Limb (tissue), 2 donors: ENCODE results near the gene APCDD1.
A peak's percentile ranks its signal among the peaks of the same experiment; 100 is the strongest.
"Not testable (repeated sequence)": the region's sequence is repeated elsewhere in the genome, so short reads cannot be mapped to it uniquely, and the experiment has no call there.

Experiments
- DNase-seq, 2 donors: peaks; one replicate each; pipeline ENCODE4 v3.0.0-alpha.2; 2016; ENCODE audit errors: extremely low spot score in 2 of 2

The APCDD1 gene

GRCh38 chr18:10490401-10491165 is 36.1 kb downstream of the APCDD1 start:
- DNase-seq, result no peak

DNA sequence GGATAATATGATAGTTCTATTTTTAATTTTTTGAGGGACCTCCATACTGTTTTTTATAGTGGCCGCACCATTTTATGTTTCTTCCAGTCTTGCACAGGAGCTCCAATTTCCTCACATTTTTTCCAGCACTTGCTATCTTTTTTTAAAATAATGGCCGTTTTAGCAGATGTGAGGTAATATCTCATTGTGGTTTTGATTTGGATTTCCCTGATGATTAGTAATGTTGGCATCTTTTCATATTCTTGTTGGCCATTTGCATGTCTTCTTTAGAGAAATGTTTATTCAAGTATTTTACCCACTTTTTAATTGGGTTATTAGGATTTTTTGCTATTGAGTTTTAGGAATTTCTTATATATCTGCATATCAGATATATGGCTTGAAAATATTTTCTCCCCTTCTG is 41.5 kb downstream of the APCDD1 start:
- DNase-seq, result no peak

- no peak for DNase-seq
These were observed 42.8 kb downstream of the APCDD1 start for GRCh38 chr18:10497206-10497749.

- no peak for DNase-seq
These were observed 44.8 kb downstream of the APCDD1 start for GRCh38 chr18:10499230-10499629.

DNA sequence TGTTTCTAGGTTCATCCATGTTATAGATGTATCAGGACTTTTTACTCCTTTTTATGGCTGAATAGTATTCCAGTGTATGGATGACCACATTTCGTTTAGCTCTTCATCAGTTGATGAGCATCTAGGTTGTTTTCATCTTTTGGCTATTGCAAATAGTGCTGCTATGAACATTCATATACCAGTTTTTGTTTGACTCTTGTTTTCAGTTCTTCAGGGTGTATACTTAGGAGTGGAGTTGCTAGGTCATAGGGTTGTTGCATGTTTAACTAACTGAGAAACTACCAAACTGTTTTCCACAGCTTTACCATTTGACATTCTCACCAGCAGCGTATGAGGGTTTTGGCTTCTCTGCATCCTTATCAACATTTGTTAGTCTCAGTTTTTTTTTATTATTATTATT is 45.6 kb downstream of the APCDD1 start:
- no peak for DNase-seq

GRCh38 chr18:10504723-10505122 is 50.3 kb downstream of the APCDD1 start:
- DNase-seq, result no peak

DNA sequence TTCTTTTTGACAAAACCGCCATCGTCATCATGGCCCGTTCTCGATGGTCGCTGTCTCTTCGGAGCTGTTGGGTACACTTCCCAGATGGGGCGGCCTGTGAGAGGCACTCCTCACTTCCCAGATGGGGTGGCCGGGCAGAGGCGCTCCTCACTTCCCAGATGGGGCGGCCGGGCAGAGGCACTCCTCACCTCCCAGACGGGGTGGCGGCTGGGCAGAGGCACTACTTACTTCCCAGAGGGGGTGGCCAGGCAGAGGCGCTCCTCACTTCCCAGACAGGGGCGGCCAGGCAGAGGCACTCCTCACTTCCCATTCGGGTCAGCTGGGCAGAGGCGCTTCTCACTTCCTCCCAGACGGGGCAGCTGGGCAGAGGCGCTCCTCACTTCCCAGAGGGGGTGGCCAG is 51.5 kb downstream of the APCDD1 start:
- DNase-seq, result not testable (repeated sequence)

DNA sequence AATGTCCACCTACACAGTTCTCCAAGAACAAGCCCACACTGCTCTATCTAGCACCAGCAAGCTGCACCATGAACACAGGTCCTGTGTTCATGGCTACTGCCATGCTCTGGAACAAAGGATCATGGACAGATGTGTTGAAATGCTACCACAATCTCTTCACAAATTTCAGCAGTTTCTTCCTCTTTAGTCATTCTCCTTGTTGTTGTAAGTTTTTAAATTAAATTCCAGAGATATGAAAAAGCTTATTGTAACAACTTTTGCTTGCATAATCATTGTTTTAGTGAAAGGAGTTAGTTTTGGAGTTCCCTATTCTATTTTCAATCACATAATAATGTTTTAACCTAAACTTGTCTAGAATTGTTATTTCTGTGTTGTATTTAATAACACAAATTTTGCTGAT is 54.2 kb downstream of the APCDD1 start:
- no peak for DNase-seq

DNA sequence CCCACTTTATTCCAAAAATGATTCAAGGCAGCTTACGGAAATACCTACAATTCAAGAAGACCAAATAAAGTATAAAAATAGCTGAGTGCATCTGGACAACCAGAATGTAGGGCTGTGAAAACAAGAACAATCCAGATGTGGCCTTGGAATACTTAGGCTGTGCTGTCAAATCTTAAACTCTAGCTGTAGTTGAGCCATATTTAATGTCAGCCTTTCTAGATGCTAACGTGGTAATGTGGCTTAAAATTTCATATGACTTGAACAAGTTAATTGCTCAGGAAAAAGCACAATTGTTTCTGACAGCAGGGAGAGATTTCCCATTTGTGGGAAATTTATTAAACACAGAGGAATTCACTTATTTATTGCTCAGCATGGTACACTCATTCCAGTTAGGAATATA is 56.8 kb downstream of the APCDD1 start:
- DNase-seq, result no peak

DNA sequence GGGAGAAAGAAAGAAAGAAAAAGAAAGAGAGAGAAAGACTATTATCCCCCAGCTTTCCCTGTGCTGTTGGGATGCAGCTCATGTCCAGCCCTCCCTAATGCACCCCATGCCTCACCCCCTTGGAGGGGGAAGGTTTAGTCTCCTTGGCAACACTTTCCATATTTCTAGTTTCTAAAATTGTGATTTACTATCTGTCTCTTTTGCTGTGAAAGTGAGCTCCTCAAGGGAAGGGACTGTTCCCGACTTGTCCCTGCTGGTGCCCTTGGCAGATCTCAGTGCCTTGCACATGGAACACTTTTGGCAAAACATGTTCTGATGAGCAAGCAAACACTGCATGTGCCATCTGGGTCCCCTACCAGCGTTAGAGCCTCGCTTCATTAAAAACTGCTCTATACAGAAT is 59.6 kb downstream of the APCDD1 start:
- no peak for DNase-seq

- no peak for DNase-seq
These were observed 60.2 kb downstream of the APCDD1 start for GRCh38 chr18:10514601-10515000.

DNA sequence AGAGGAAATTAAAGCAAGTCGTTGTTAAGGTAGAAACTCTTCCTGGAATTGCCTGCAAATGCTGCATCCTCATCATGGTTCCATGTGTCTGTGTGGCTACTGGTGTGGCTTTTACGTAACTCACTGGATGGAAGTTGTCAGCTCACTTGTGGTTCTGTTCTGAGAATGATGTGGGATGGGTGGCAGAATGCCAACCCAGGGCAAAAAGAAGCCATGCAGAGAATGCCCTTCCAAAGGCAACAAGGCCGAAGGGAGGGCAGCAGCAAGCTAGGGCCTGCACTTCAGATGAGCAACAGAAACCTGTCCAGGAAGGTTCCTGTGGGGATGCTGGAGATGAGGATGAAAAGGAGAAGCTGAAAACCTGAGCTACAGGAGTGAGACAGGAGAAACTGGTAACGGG is 61.0 kb downstream of the APCDD1 start:
- no peak for DNase-seq

GRCh38 chr18:10516078-10516477 is 61.6 kb downstream of the APCDD1 start:
- no peak for DNase-seq

- DNase-seq, result peak; percentile 68 to 81
These were observed 64.3 kb downstream of the APCDD1 start for GRCh38 chr18:10518595-10519255.

DNA sequence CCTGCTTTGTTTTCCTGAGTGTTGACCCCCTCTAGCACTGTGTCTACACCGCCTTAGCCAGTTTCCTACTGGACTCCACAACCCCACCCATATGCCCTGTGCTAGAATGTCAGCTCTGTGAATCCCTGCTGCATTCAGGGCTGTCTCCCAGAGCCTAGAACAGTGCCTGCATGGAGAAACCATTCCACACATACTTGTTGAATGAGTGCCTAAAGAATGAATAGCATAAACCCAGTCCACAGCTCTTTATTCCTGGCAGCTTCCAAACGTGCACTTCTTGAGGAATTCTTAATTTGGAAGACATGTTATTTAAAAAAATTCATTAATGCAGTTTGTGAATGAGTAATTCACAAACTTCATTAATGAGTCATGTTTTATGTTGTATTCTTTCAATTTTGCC is 64.9 kb downstream of the APCDD1 start:
- DNase-seq, result no peak

GRCh38 chr18:10519999-10520935 is 65.8 kb downstream of the APCDD1 start:
- peak; percentile 84 to 94 for DNase-seq

DNA sequence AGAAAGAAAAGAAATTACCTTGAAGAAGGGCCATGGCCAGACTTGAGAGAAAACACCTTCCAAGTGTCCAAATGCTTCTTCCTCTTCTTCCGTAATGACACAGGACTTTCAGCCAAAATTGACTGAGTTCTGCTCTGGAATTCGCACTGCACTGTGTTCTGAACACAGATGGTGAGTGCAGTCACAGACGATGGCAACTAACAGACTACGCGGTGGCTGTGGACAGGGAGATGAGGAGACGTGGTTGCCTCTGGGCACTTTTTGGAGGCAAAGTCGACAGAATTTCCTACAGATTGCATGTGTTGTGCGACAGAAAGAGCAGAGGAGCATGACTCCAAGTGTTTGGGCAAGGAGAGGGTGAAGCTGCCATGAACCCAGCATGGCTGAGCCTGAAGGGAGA is 67.1 kb downstream of the APCDD1 start:
- DNase-seq, result no peak

- DNase-seq, result no peak
These were observed 68.1 kb downstream of the APCDD1 start for GRCh38 chr18:10522574-10522973.

DNA sequence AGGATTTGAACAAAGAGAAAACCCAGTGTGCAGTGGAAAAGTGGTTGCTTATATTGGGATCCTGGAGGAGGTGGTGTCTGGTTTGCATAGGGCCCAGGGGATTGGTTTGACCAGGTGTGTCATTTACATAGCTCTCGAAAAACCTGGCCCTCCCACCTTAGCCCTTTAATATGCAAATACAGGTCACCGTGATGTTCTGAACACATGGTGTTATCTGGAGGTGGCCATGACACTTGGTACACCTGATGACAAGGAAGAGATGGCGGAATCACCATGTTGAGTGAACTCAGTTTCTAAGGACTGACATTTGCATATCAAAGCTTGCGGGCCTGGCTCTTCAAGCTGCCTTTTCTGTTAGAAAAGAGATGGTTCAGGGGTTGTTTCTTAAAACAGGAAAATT is 69.1 kb downstream of the APCDD1 start:
- no peak for DNase-seq

GRCh38 chr18:10524507-10525370 is 70.3 kb downstream of the APCDD1 start:
- no peak for DNase-seq

DNA sequence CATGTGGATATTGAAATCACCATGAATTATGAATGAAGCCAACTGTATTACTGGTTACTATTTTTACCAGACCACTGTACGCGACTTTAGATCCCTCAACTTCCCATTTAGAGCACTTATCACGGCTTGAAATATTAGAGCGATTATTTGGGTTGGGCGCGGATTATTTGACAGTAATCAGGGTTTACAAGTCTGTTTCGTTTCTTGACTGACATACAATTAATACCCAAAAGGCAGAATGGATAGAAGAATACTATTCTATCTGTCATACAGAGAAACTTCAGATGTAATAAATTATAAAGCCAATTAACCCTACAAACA is 70.9 kb downstream of the APCDD1 start:
- DNase-seq, result no peak
